ENCODE measurements around the gene KCNMB2.
"Not testable (repeated sequence)": the region's sequence is repeated elsewhere in the genome, so short reads cannot be mapped to it uniquely, and the experiment has no call there.

Gene KCNMB2

GRCh38 chr3:178518660-178519396 is 17.4 kb upstream of the KCNMB2 start:
- DNase-seq (ENCODE audit: low spot score): no peak

GRCh38 chr3:178519701-178520100 is 16.5 kb upstream of the KCNMB2 start:
- no peak for DNase-seq (ENCODE audit: low spot score)

DNA sequence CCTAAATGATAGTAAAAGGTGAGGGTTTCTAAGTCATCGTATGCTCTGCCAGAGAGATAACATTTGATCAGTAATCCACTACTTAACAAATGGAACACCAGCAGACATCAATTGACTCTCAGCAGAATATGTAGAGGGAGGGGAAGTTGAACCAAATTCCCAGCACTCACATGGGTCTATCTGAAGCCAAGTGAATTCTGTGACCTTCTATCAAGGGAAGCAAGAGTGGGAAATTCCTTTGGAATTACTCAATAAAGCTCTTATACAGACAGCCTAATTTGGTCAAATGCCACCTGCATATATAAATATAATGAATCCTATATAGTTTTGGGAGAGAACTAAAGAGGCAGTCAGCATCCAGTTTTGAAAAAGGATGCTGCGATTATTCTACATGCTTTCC is 15.8 kb upstream of the KCNMB2 start:
- DNase-seq (ENCODE audit: low spot score): no peak

DNA sequence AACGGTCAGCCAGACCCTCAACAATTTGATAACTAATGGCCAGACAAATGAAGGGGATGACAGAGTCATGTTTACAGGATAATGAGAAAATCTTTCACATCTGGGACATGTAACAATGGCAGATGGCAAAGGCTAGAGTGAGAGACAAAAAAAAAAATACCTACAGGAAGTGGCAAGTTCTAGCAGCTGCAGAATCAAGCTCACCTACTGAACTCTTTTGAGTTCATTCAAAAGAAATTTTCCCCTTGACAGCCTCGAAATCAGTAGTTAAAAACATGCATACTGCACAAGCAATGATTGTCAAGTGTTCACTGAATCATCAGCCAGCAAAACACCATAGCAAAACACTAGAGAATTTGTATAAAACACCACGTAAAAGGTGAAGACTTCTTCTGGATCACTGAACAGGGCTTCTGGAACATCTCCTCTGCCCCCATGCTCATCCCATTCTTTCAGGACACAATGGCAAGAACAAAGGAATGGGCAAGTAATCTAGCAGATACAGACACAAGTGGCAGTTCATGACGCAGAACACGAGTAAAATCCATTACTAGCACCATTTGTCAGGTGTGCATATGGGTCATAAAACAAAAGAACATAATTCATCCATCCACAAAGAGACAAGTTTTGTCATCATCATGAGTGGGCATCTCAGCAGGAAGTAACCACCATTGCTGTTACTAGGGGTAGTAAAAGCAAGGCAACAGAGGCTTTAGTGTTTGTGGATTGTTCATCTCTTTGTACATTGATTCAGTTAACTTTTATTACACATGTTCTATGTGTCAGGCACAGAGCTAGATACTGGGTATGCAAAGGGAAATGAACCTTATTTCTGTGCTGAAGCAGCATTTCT is 13.8 kb upstream of the KCNMB2 start:
- DNase-seq (ENCODE audit: low spot score): no peak

- DNase-seq (ENCODE audit: low spot score): no peak
Measured at GRCh38 chr3:178525251-178525650, 11.0 kb upstream of the KCNMB2 start.

GRCh38 chr3:178526291-178526690 is 9.9 kb upstream of the KCNMB2 start:
- no peak for DNase-seq (ENCODE audit: low spot score)

- DNase-seq (ENCODE audit: low spot score): no peak
Measured at GRCh38 chr3:178527981-178528380, 8.3 kb upstream of the KCNMB2 start.

- no peak for DNase-seq (ENCODE audit: low spot score)
Measured at GRCh38 chr3:178529606-178530225, 6.5 kb upstream of the KCNMB2 start.

DNA sequence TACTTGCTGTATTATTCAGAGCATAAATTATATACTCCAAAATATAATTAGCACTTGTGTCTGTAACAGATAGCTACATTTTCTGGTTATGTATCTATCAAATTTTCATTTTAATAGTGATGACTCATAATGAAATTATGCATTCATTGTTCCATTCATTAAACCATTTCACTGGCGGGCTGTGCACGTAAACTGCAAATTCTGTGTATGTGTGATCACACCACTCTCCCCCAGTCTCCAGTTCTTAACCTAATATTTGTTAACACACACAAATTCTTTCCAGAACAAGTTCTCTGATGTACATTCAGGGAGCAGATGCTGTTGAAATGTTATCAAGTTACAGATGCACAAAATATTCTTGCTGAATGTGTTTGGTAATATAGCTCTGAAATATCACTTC is 3.8 kb upstream of the KCNMB2 start:
- DNase-seq (ENCODE audit: low spot score): no peak

- no peak for DNase-seq (ENCODE audit: low spot score)
Measured at GRCh38 chr3:178537122-178537705, 978 bp downstream of the KCNMB2 start.

GRCh38 chr3:178538056-178538455 is 1.8 kb downstream of the KCNMB2 start:
- no peak for DNase-seq (ENCODE audit: low spot score)

DNA sequence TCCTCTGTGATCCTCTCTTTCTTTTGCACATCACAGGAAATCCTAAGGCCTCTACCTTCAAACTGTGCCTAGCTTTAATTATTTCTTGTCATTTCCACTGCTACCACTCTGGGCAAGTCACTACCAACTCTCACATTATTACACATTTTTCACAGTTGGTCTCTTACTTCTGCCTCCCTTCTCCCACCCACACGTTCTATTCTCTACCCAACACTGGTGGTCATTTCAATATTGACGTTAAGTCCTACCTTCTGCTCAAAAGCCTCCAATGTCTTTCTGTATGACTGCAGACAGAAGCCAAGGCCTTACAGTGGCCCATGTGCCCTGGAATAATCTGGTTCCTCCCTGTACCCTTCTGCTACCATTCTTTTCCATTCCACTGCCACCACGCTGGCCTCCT is 3.9 kb downstream of the KCNMB2 start:
- DNase-seq (ENCODE audit: low spot score): no peak

DNA sequence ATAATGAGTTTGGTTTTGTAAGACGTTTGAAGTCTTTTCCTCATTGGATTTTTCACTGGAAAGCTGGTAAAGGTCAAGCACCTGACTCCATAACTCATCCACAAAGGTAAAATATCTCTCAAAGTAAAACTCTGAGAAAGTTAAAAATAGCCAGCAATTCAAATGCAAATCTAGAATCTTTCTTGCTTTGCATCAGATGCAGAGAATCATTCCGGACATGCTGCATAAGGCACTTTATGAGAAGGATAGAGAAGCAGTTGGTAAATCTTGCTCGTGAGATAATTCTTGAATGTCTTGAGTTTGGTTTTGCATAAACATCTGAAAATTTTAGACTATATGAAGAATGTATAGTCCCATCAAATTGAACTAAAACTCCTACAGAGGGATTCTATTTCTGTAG is 9.1 kb downstream of the KCNMB2 start:
- no peak for DNase-seq (ENCODE audit: low spot score)

DNA sequence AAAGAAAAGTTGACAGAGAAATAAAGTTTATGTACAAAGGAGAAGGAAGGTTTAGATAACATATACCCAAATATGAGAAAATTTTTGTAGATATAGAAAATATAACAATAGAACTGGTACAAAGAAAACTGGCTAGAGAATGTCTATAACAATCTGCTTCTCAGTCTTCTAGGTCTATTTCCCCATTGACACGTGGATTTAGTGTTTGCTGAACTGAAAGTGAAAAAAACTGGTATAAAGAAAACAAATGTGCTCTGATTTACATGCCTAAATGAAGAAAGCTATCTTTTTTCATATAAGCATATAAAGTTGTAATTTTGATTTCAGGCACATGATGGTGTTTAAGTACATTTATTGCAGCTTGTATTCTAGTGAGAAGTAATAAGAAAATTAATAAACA is 9.8 kb downstream of the KCNMB2 start:
- no peak for DNase-seq (ENCODE audit: low spot score)

DNA sequence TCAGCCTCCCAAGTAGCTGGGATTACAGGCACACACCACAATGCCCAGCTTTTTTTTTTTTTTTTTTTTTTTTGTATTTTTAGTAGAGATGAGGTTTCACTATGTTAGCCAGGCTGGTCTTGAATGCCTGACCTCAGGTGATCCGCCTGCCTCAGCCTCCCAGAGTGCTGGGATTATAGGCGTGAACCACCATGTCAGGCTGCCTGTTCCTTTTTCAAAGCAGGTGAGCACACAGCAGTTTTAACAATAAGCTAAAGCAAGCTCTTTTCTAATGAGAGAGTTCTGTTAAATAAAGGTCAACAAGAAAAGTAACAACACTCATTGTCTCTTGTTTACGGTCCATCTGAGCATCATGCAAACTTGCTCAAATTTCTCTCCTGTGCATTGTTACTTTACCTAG is 13.2 kb downstream of the KCNMB2 start:
- not testable (repeated sequence) for DNase-seq (ENCODE audit: low spot score)

DNA sequence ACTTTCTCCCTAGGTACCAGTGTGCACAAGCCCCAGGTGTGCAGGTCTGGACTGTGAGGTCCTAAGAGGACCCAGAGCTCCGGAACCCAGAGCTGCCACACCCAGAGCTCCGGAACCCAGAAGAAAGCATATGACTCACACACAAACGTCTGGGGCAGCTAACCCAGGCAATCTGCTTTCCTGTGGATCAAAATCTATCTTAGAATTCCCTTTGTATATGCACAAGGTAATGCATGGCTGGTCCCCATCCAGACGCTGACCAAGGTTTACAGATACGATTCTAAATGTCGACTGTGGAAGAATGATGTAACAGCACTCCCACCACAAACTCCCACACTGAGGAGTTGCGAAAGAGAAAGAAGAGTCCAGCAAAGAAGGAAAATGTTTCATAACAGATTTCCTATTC is 15.7 kb downstream of the KCNMB2 start:
- DNase-seq (ENCODE audit: low spot score): no peak

GRCh38 chr3:178558637-178559036 is 22.4 kb downstream of the KCNMB2 start:
- DNase-seq (ENCODE audit: low spot score): no peak

DNA sequence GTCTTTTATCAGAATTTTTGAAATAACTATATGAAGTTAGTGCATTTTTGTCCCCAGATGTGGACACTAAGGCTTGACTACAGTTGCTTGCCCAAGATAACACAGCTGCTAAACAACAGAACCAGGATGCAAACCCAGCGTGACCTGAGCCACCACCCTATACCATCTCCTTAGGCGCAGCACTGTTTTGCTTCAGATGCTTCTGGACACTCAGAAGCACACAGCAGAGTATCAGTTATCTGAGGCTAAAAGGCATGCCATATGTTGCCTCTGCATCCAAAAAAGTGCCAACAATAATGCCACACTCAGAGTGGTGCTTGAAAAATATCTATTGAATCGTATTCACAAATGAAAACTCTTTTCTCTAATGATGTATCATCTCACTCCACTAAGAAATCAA is 24.5 kb downstream of the KCNMB2 start:
- DNase-seq (ENCODE audit: low spot score): no peak

DNA sequence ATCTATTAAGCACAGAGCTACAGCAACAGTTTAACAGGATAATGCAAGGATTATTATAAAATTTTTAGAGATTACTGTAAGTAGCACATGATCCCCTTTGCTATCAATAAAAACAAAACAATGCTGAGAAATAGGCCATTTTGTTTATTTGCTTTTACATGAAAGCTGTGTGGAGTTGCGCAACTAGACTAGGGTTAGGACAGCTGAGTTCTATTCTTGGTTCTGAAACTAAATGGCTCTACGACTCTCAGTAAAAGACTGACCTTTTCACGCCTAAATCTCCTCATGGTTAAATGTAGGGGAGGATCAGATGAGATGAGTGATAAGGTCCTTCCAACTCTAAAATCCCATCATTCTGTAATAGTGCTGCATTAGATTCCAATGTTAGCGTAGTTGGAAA is 25.0 kb downstream of the KCNMB2 start:
- DNase-seq (ENCODE audit: low spot score): no peak

DNA sequence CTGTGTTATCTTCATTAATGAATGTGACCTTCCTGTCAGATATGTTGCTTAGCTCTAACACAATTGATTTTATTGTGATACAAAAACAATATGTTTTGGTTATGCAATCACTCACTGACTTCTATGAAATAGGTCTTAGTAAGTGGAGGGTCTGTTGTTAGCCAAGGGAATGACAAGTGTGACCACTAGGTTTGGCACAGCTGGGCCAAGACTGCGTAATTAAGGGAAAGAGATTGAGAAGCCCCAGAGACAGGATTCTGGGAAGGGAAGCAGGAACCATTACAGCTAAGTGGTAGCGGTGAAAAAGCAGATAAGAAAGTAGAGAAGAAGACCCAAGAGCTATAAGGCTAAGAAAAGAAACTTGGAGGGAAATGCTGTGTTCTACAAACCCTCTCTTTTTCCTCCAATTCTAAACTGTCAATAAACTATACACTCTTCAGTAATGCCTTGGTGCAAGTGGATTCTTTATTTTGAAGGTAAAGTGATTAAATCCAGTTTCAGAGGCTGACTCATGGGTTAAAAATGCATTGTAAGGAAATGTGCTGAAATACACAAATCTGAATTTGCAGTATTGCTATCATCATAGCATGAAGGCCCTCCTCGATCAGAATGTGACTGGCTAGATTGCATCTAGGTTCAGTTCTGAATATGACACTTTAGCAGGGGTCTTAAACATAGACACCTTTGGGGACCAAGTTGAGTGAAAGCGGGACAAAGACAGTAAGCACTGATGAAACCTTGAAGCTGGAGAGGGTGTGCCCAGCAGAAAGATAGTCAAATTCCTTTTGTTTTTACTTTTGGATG is 26.1 kb downstream of the KCNMB2 start:
- DNase-seq (ENCODE audit: low spot score): no peak

- DNase-seq (ENCODE audit: low spot score): no peak
Measured at GRCh38 chr3:178562947-178563232, 26.7 kb downstream of the KCNMB2 start.

DNA sequence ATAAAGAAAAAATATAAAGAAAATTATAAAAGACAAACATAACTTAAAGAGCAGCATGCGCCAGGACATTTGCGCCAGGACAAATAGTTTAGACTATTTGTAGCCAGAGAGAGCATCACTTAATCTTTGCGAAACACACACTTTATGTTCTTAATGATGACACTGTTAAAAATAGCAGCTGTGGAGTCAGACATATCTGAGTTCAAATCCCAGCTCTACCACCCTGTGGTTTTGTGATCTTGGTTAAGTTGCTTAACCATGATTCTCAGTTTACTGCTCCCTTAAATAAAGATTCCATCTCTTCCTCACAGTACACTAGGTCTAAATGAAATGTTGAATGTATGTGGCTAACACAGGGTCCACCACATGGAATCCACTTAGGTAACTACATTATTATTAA is 31.4 kb downstream of the KCNMB2 start:
- no peak for DNase-seq (ENCODE audit: low spot score)
